Spinal cord (tissue), 10 donors: ENCODE measurements around the gene FAM163A. TPM values are rescaled to one million over a fixed set of nuclear protein-coding genes. Genes with fewer than 3 reads are reported as not detected.

Experiments used
- DNase-seq, 6 donors: peaks; one replicate each; pipeline versions ENCODE4 v3.0.0 to v3.0.0-alpha.2; 2013 to 2015; ENCODE audit warnings: low spot score in 6 of 6, low read depth in 4 of 6
- H3K27ac ChIP-seq: one replicate; pipeline ENCODE4 v1.5.1; 2013; ENCODE audit warnings: low read depth, low read length, control low read depth
- H3K27me3 ChIP-seq: one replicate; pipeline ENCODE4 v1.6.1; 2013; ENCODE audit warnings: low read length; ENCODE audit not compliant: control insufficient read depth, insufficient read depth
- H3K36me3 ChIP-seq: one replicate; pipeline ENCODE4 v1.6.1; 2013; ENCODE audit warnings: low read length; ENCODE audit not compliant: control insufficient read depth, insufficient read depth
- H3K4me1 ChIP-seq: one replicate; pipeline ENCODE4 v1.6.1; 2013; ENCODE audit warnings: low read length; ENCODE audit not compliant: control insufficient read depth, insufficient read depth
- H3K4me3 ChIP-seq: one replicate; pipeline ENCODE4 v1.5.1; 2013; ENCODE audit warnings: low read depth, low read length, control low read depth
- H3K9me3 ChIP-seq: one replicate; pipeline ENCODE4 v1.6.1; 2013; ENCODE audit warnings: low read length; ENCODE audit not compliant: control insufficient read depth, insufficient read depth
- WGBS: methylation state at CpG from one replicate; pipeline ENCODE4 v1.1.5; 2013; ENCODE audit warnings: missing lambda C conversion rate; ENCODE audit not compliant: insufficient coverage; 5-methylcytosine and 5-hydroxymethylcytosine counted together
- polyA plus RNA-seq, 2 donors: library from polyadenylated mRNA; unstranded; fragments of 120-200 nt; gene quantifications; one replicate each; pipeline ENCODE4 v1.2.1, GENCODE V29; 2013; ENCODE audit not compliant: insufficient read length in 2 of 2
- total RNA-seq, 2 donors: library from RNA; depleted of rRNA in 1 of 2; stranded (reverse); fragments of 120-200 nt in 1 of 2; fragments of >200 nt in 1 of 2; gene quantifications; one replicate each; pipeline versions ENCODE4 v1.2.3 to v1.2.4, GENCODE V29; 2013 to 2014
- donor health status: healthy.

Gene FAM163A
- total and polyA plus RNA-seq, 4 donors = 0.55 to 4.2 (median 2.5) TPM

GRCh38 chr1:179818743-179819173, 75.7 kb downstream of the FAM163A start:
- no peak overlapping the region for H3K4me3 ChIP-seq
- H3K36me3 ChIP-seq = peaks cover 3% of the 10 kb centered on the region
- H3K9me3 ChIP-seq = no peaks in the 10 kb centered on the region
- no peaks in the 10 kb centered on the region for H3K27me3 ChIP-seq
- peaks cover 39% of the 10 kb centered on the region for H3K4me1 ChIP-seq
- no peak for DNase-seq
- H3K27ac ChIP-seq = no peak overlapping the region
- WGBS = 63% methylated on average over 10 of the region's 14 CpGs

DNA sequence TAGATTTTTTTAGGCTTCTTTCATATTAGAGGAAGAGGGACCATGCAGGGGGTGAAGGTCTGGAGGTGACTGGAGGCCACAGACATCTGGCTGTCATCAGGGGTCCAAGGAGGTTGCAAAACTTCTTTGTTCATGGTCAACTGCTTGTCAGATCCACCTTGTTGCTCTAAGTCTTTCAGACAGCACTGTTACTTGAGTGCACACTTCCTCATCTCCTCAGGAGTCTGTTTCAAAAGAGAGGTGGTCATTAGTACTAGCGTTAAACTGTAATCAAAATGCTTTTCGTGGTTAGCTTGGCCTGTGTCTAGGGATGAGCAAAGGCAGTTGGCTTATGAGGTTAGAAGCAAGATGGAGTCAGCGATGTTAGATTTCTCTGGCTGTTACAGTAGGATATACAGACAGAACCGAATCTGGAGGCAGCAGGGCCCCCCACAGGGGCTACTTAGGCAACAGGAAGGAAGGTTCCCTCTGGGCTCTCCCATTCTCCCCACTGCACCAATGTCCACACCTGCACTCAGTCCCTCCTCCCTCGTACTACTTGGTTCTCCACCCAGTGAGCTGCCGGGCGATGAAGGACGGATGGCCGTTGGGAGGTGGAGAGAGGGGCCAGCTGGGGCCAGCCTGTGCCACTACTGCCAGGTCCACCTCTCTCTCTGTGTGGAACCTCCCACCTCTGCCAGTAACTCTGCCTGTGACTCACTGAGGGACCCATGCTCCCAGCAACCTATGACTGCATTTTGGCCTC, 77.3 kb downstream of the FAM163A start:
- peaks cover 22% of the 10 kb centered on the region for H3K4me1 ChIP-seq
- no peaks in the 10 kb centered on the region for H3K9me3 ChIP-seq
- no peaks in the 10 kb centered on the region for H3K27me3 ChIP-seq
- no peak overlapping the region for H3K4me3 ChIP-seq
- no peaks in the 10 kb centered on the region for H3K36me3 ChIP-seq
- no peak overlapping the region for H3K27ac ChIP-seq
- WGBS = 86% methylated on average over 6 of the region's 9 CpGs
- DNase-seq = no peak

GRCh38 chr1:179821524-179821923, 78.4 kb downstream of the FAM163A start:
- Histone ChIP-seq H3K36me3 (no peaks in the 10 kb centered on the region), H3K9me3 (no peaks in the 10 kb centered on the region), H3K4me1 (peaks cover 11% of the 10 kb centered on the region), H3K4me3 (no peak overlapping the region), H3K27ac (no peak overlapping the region), H3K27me3 (no peaks in the 10 kb centered on the region)
- 90% methylated on average over 7 of the region's 9 CpGs for WGBS
- DNase-seq = no peak

DNA sequence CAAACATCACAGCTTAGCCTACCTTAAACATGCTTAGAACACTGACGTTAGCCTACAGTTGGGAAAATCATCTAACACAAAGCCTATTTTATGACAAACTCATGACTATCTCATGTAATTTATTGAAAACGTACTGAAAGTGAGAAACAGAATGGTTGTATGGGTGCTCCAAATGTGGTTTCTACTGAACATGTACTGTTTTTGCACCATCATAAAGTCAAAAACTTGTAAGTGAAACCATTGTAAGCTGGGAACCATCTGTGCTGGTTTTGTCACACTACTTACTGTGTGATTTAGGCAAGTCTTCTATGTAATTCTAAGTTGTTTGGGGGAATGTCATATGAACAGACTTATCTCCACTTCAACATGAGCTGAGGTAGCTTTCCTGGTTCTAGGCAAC, 79.0 kb downstream of the FAM163A start:
- no peak overlapping the region for H3K27ac ChIP-seq
- no peaks in the 10 kb centered on the region for H3K36me3 ChIP-seq
- peaks cover 8% of the 10 kb centered on the region for H3K4me1 ChIP-seq
- WGBS = no CpG with 5 or more reads among the region's 2 CpGs
- DNase-seq = no peak
- H3K9me3 ChIP-seq = no peaks in the 10 kb centered on the region
- H3K4me3 ChIP-seq = no peak overlapping the region
- H3K27me3 ChIP-seq = no peaks in the 10 kb centered on the region

DNA sequence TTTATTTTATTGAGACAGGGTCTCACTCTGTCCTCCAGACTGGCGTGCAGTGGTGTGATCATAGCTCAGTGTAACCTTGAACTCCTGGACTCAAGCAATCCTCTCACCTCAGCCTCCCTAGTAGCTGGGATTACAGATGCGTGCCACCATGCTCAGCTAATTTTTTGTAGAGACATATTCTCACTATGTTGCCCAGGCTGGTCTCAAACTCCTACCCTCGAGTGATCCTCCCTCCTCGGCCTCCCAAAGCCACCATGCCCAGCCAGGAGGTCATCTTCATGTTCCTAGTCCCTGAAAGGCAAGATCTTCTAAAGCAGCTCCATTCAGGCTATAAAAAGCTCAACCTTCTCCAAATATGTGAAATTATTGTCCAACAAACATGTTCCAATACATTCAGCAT, 80.6 kb downstream of the FAM163A start:
- Histone ChIP-seq H3K4me3 (no peak overlapping the region), H3K4me1 (no peaks in the 10 kb centered on the region), H3K36me3 (no peaks in the 10 kb centered on the region), H3K27me3 (no peaks in the 10 kb centered on the region), H3K9me3 (no peaks in the 10 kb centered on the region), H3K27ac (no peak overlapping the region)
- no peak for DNase-seq
- 94% methylated on average over 4 of the region's 4 CpGs for WGBS

DNA sequence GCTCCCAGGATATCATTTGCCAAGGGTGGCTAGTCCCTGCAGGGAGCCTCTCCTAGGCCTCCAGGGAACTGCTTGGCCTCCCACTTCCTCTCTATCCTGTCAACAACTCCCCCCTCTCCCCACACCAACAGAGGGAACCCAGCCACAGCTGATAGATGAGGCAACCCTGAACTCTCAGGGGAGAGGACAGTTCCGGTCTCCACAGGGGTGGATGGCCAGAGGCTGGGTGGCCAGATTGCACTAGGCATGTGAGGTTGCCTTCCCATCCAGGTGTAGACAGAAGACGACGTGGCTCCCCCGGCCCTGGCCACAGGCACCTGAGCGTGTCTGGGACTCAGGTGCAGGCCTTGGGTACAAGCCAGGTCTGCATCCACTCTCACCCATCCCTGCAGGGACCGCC, 81.2 kb downstream of the FAM163A start:
- 90% methylated on average over 6 of the region's 6 CpGs for WGBS

GRCh38 chr1:179825206-179825605, 82.1 kb downstream of the FAM163A start:
- DNase-seq = no peak
- no peaks in the 10 kb centered on the region for H3K27me3 ChIP-seq
- no peaks in the 10 kb centered on the region for H3K36me3 ChIP-seq
- no peak overlapping the region for H3K4me3 ChIP-seq
- WGBS = 74% methylated on average over 5 of the region's 8 CpGs
- no peaks in the 10 kb centered on the region for H3K9me3 ChIP-seq
- H3K4me1 ChIP-seq = no peaks in the 10 kb centered on the region
- H3K27ac ChIP-seq = no peak overlapping the region

More for the DNA sequence above, 81.2 kb downstream of the FAM163A start:
- H3K36me3 ChIP-seq = no peaks in the 10 kb centered on the region
- no peaks in the 10 kb centered on the region for H3K4me1 ChIP-seq
- H3K4me3 ChIP-seq = no peak overlapping the region
- no peak overlapping the region for H3K27ac ChIP-seq
- no peaks in the 10 kb centered on the region for H3K27me3 ChIP-seq
- no peak for DNase-seq
- H3K9me3 ChIP-seq = no peaks in the 10 kb centered on the region

- H3K4me1 ChIP-seq = no peaks in the 10 kb centered on the region
- H3K27me3 ChIP-seq = no peaks in the 10 kb centered on the region
- no peaks in the 10 kb centered on the region for H3K9me3 ChIP-seq
- H3K4me3 ChIP-seq = no peak overlapping the region
- 67% methylated on average over 12 of the region's 13 CpGs for WGBS
- H3K27ac ChIP-seq = no peak overlapping the region
- no peak for DNase-seq
- H3K36me3 ChIP-seq = no peaks in the 10 kb centered on the region
These were observed 82.8 kb downstream of the FAM163A start for GRCh38 chr1:179825798-179826460.

GRCh38 chr1:179826626-179827280, 83.7 kb downstream of the FAM163A start:
- DNase-seq = no peak
- Histone ChIP-seq H3K9me3 (no peaks in the 10 kb centered on the region), H3K27ac (no peak overlapping the region), H3K4me3 (no peak overlapping the region), H3K36me3 (no peaks in the 10 kb centered on the region), H3K4me1 (no peaks in the 10 kb centered on the region), H3K27me3 (no peaks in the 10 kb centered on the region)
- WGBS = 81% methylated on average over 2 of the region's 7 CpGs
